ENCODE measurements around the gene COBL.

Gene COBL

GRCh38 chr7:51243631-51244030 is 73.0 kb downstream of the COBL start:
- DNase-seq (ENCODE audit: low spot score), result no peak
- TF ChIP-seq CTCF (IDR thresholded peaks at IDR 0.05; ENCODE audit: extremely low read depth, missing control alignments), result no peak

DNA sequence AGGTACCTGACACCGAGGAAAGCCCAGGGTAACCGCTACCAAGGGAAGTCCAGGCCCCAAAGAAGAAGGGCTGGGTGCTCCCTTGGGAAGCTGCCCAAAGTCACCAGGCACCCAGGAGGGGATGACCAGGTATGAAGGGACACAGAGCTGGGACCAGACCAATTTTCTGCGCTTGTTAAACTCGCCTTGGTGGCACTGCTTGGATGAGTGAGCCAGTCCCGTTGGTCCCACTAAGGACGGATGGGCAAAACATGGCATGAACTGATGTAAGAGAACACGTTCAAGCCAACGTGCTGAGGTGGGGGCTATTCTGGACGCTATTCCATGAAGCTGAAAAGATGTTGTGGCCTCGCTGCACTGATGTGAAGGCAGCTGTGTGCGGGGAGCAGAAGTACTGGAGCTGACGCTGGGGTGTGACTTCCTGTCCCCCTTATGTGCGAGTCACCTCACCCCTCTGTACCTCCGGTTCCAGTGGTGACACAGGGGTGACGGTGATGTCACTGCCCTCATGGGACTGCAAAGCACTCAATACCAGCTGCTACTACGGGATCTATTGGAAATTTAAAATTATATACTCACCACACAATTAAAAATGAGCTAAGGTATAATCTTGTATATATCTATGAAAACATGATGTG is 73.6 kb downstream of the COBL start:
- no peak for TF ChIP-seq CTCF (IDR thresholded peaks at IDR 0.05; ENCODE audit: extremely low read depth, missing control alignments)
- no peak for DNase-seq (ENCODE audit: low spot score)

DNA sequence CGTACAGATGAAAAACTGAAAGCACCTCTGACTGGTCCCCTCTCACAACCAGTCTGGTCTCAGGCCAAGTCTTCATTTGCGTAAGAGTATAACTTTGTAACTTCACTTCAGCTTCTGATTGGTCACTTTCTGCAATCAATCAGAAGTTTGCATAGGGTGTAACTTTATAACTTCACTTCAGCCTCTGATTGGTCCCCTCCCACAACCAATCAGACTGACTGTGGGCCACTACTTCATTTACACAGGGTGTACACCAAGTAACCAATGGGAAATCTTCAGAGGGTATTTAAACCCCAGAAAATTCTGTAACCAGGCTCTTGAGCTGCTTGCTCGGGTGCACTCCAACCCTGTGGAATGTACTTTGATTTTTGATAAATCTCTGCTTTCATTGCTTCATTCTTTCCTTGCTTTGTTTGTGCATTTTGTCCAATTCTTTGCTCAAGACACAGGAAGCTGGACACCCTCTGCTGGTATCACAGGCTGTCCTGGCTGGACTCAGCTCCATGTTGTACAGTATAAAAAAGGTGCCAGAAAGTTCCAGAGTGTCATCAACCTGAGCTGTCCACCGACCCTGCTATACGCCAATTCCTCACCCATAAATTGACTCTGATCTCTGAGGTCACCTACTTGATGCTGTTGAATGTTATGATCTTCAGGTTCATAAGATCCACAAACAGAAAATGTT is 74.5 kb downstream of the COBL start:
- DNase-seq (ENCODE audit: low spot score), result no peak
- TF ChIP-seq CTCF (IDR thresholded peaks at IDR 0.05; ENCODE audit: extremely low read depth, missing control alignments), result no peak

DNA sequence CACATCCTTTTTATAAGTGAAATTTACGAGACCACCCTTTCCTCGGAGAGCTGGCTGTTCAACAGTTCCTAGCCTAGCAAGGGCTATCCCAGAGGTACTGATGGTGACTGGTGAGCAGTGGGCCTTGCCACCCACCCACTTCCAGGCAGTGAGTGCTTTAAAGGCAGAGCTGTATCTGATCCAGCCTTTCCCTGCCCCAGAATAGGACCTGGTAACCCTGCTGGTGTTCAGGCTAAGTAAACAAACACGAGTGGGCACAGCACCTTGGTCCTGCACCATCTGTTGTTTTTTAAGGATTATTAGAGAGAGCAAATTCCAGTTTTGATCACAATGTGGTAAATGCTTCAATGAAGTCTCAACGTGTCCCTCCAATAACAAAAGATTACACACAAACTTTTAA is 75.7 kb downstream of the COBL start:
- no peak for DNase-seq (ENCODE audit: low spot score)
- TF ChIP-seq CTCF (IDR thresholded peaks at IDR 0.05; ENCODE audit: extremely low read depth, missing control alignments), result no peak

DNA sequence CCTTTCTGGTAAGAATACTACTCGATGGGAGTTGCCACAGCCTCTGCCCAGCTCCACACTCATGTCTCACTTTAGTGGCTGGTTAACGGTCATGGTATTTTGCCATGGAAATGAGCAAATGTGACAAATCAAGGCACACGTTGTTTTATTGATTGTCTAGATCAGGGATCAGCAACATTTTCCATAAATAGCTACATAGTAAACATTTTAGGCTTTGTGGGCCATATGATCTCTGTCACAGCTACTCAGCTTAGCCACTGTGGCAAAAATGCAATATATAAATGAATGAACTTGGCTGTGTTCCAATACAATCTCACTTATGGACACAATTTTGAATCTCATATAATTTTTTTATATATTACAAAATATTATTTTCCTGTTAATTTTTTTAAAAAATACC is 76.9 kb downstream of the COBL start:
- no peak for DNase-seq (ENCODE audit: low spot score)
- TF ChIP-seq CTCF (IDR thresholded peaks at IDR 0.05; ENCODE audit: extremely low read depth, missing control alignments), result no peak

- no peak for TF ChIP-seq CTCF (IDR thresholded peaks at IDR 0.05; ENCODE audit: extremely low read depth, missing control alignments)
Observed at GRCh38 chr7:51238981-51239495, 77.6 kb downstream of the COBL start.

GRCh38 chr7:51237446-51238133 is 79.0 kb downstream of the COBL start:
- no peak for DNase-seq (ENCODE audit: low spot score)
- no peak for TF ChIP-seq CTCF (IDR thresholded peaks at IDR 0.05; ENCODE audit: extremely low read depth, missing control alignments)

More at GRCh38 chr7:51238981-51239495, 77.6 kb downstream of the COBL start:
- no peak for DNase-seq (ENCODE audit: low spot score)
